H1 (cell line): Measurements from ENCODE around the gene CPA2. TPM values are rescaled to one million over a fixed set of nuclear protein-coding genes. Genes with fewer than 3 reads are reported as not detected.

ENCODE experiments used
- CTCF ChIA-PET: fragments of 300-600 bp; sonication (Branson Sonifier 250); formaldehyde crosslinking; loops from one replicate; lab custom pipeline; 2021; ENCODE audit not compliant: partially characterized antibody; lab: Charles Lee
- POLR2A ChIA-PET: fragments of 300-600 bp; sonication (Branson Sonifier 250); formaldehyde crosslinking; loops from one replicate; lab custom pipeline; 2021; ENCODE audit warnings: inconsistent platforms; ENCODE audit not compliant: partially characterized antibody; lab: Charles Lee
- DNase-seq, 2 experiments: peaks; one replicate each; pipeline versions ENCODE4 v3.0.0 to v3.0.0-alpha.2; 2010 to 2022; ENCODE audit warnings: low spot score in 2 of 2, low read depth in 1 of 2, mixed read lengths in 1 of 2
- FAIRE-seq: peaks from 2 replicates; lab custom pipeline; 2011; peaks lifted over from hg19 to GRCh38; lab: Jason Lieb, UNC
- H2AFZ ChIP-seq: 2 replicates; pipeline ENCODE4 v1.8.1; 2012; ENCODE audit warnings: low read length, inconsistent platforms
- H2AK5ac ChIP-seq: 2 replicates; pipeline ENCODE4 v1.6.1; 2013; ENCODE audit warnings: low read depth, low read length
- H2BK120ac ChIP-seq: replicated peaks from 2 replicates; pipeline ENCODE3; 2013; ENCODE audit warnings: low read depth, low read length, inconsistent platforms
- H2BK12ac ChIP-seq: 2 replicates; pipeline ENCODE4 v1.6.1; 2013; ENCODE audit warnings: low read depth, low read length
- H2BK15ac ChIP-seq: 2 replicates; pipeline ENCODE4 v1.6.1; 2013; ENCODE audit warnings: low read length
- H2BK20ac ChIP-seq: 2 replicates; pipeline ENCODE4 v1.6.1; 2013; ENCODE audit warnings: low read length
- H2BK5ac ChIP-seq: 2 replicates; pipeline ENCODE4 v1.6.1; 2013; ENCODE audit warnings: low read depth, low read length
- H3K14ac ChIP-seq: 2 replicates; pipeline ENCODE4 v1.6.1; 2013; ENCODE audit warnings: inconsistent platforms; ENCODE audit not compliant: insufficient read length
- H3K18ac ChIP-seq: 2 replicates; pipeline ENCODE4 v1.6.1; 2013; ENCODE audit warnings: low read length; ENCODE audit errors: extremely low read depth
- H3K23ac ChIP-seq: 2 replicates; pipeline ENCODE4 v1.6.1; 2013; ENCODE audit warnings: inconsistent platforms; ENCODE audit not compliant: insufficient read length
- H3K23me2 ChIP-seq: 2 replicates; pipeline ENCODE4 v1.6.1; 2013; ENCODE audit warnings: low read depth, low read length
- H3K27ac ChIP-seq: 2 replicates; pipeline ENCODE4 v1.6.1; 2011; ENCODE audit warnings: low read depth, low read length, inconsistent platforms
- H3K27me3 ChIP-seq, 4 experiments: replicated peaks in 1 of 4; 1 replicate in 1 of 4; 2 replicates in 3 of 4; pipeline versions ENCODE4 v1.6.1 to v1.8.1; 2011 to 2013; ENCODE audit warnings: low read length in 3 of 4, mild to moderate bottlenecking in 3 of 4, inconsistent platforms in 2 of 4, mixed read lengths in 2 of 4, moderate library complexity in 1 of 4; ENCODE audit not compliant: control insufficient read depth in 3 of 4, insufficient read depth in 3 of 4; ENCODE audit errors: extremely low read depth in 1 of 4
- H3K36me3 ChIP-seq, 4 experiments: 2 replicates each; pipeline versions ENCODE4 v1.6.1 to v1.8.1; 2011 to 2013; ENCODE audit warnings: mild to moderate bottlenecking in 4 of 4, low read length in 3 of 4, moderate library complexity in 2 of 4, control low read depth in 1 of 4, inconsistent platforms in 1 of 4; ENCODE audit not compliant: insufficient read depth in 4 of 4, control insufficient read depth in 2 of 4
- H3K4ac ChIP-seq: replicated peaks from 2 replicates; pipeline ENCODE3; 2013; ENCODE audit warnings: low read length, low read depth, mixed read lengths, inconsistent platforms; ENCODE audit not compliant: insufficient read length
- H3K4me1 ChIP-seq, 4 experiments: replicated peaks in 1 of 4; 1 replicate in 1 of 4; 2 replicates in 3 of 4; pipeline versions ENCODE4 v1.6.1 to v1.8.1; 2011 to 2013; ENCODE audit warnings: low read length in 3 of 4, inconsistent platforms in 2 of 4, mixed read lengths in 1 of 4; ENCODE audit not compliant: insufficient read depth in 4 of 4, control insufficient read depth in 3 of 4
- H3K4me2 ChIP-seq, 2 experiments: 2 replicates each; pipeline versions ENCODE4 v1.6.1 to v1.8.1; 2011 to 2013; ENCODE audit warnings: low read depth in 2 of 2, low read length in 2 of 2, control low read depth in 1 of 2, inconsistent platforms in 1 of 2, mild to moderate bottlenecking in 1 of 2; ENCODE audit not compliant: insufficient read depth in 1 of 2
- H3K4me3 ChIP-seq, 4 experiments: fragments of 200-600, 300-600 bp in 1 of 4; sonication (generic), shearing (Covaris generic), sonication (Bioruptor Twin) in 1 of 4; 2 replicates each; pipeline versions ENCODE4 v1.5.1 to v1.8.1; 2011 to 2016; ENCODE audit warnings: low read length in 4 of 4, low read depth in 3 of 4, control low read depth in 2 of 4, inconsistent platforms in 2 of 4, mild to moderate bottlenecking in 2 of 4, mixed read lengths in 1 of 4, moderate library complexity in 1 of 4; ENCODE audit not compliant: insufficient read depth in 2 of 4; ENCODE audit errors: extremely low read depth in 1 of 4
- H3K56ac ChIP-seq: replicated peaks from 2 replicates; pipeline ENCODE3; 2013; ENCODE audit warnings: low read depth, mild to moderate bottlenecking, mixed read lengths, low read length, inconsistent platforms; ENCODE audit not compliant: insufficient read length
- H3K79me1 ChIP-seq: 2 replicates; pipeline ENCODE4 v1.6.1; 2013; ENCODE audit warnings: low read depth, low read length, control low read depth
- H3K79me2 ChIP-seq, 2 experiments: 2 replicates each; pipeline versions ENCODE4 v1.6.1 to v1.8.1; 2012 to 2013; ENCODE audit warnings: low read length in 2 of 2, mild to moderate bottlenecking in 2 of 2, inconsistent platforms in 1 of 2; ENCODE audit not compliant: insufficient read depth in 2 of 2, control insufficient read depth in 1 of 2
- H3K9ac ChIP-seq, 4 experiments: replicated peaks in 1 of 4; 1 replicate in 1 of 4; 2 replicates in 3 of 4; pipeline versions ENCODE4 v1.6.1 to v1.8.1; 2011 to 2013; ENCODE audit warnings: low read depth in 3 of 4, low read length in 3 of 4, control low read depth in 2 of 4, mild to moderate bottlenecking in 2 of 4, moderate library complexity in 2 of 4, inconsistent platforms in 1 of 4; ENCODE audit errors: extremely low read depth in 1 of 4
- H3K9me3 ChIP-seq, 2 experiments: 2 replicates each; pipeline versions ENCODE4 v1.6.1 to v1.8.1; 2012 to 2013; ENCODE audit warnings: mild to moderate bottlenecking in 2 of 2, moderate library complexity in 2 of 2, control low read depth in 1 of 2, inconsistent platforms in 1 of 2, low read depth in 1 of 2, low read length in 1 of 2, mixed read lengths in 1 of 2; ENCODE audit not compliant: insufficient read depth in 2 of 2
- H4K20me1 ChIP-seq, 2 experiments: replicated peaks in 1 of 2; 2 replicates each; pipeline versions ENCODE3 to v1.8.1; 2011 to 2013; ENCODE audit warnings: inconsistent platforms in 2 of 2, low read length in 2 of 2, mild to moderate bottlenecking in 1 of 2; ENCODE audit not compliant: insufficient read depth in 2 of 2, control insufficient read depth in 1 of 2
- H4K5ac ChIP-seq: 2 replicates; pipeline ENCODE4 v1.6.1; 2013; ENCODE audit warnings: low read length, low read depth, mixed read lengths, inconsistent platforms; ENCODE audit not compliant: insufficient read length
- H4K8ac ChIP-seq: 2 replicates; pipeline ENCODE4 v1.8.0; 2013; ENCODE audit warnings: mild to moderate bottlenecking, moderate library complexity, low read length, inconsistent platforms; ENCODE audit not compliant: insufficient read depth; ENCODE audit errors: extremely low read depth
- H4K91ac ChIP-seq: replicated peaks from 2 replicates; pipeline ENCODE3; 2013; ENCODE audit warnings: low read length, mixed read lengths, inconsistent platforms; ENCODE audit not compliant: insufficient read length
- BCL11A ChIP-seq, 2 experiments: IDR thresholded peaks; one replicate each; pipeline ENCODE4 v1.6.1; 2011; ENCODE audit warnings: low read depth in 2 of 2, low read length in 2 of 2, mild to moderate bottlenecking in 2 of 2
- BRCA1 ChIP-seq: IDR thresholded peaks from 2 replicates; pipeline ENCODE4 v1.6.1; 2012; ENCODE audit warnings: low read depth, low read length, improper control_type of control experiment
- CBX5 ChIP-seq: fragments of 300-800, 300-1000 bp; sonication (generic); IDR thresholded peaks from 2 replicates; pipeline ENCODE4 v1.7.1; 2016; ENCODE audit warnings: antibody characterized with exemption, low read length, low read depth
- CREB1 ChIP-seq: IDR thresholded peaks from 2 replicates; pipeline ENCODE4 v1.6.1; 2012; ENCODE audit warnings: inconsistent platforms
- MAFK ChIP-seq: IDR thresholded peaks from 2 replicates; pipeline ENCODE4 v1.6.1; 2012; ENCODE audit warnings: low read depth, mild to moderate bottlenecking, improper control_type of control experiment, low read length
- SIRT6 ChIP-seq: IDR thresholded peaks from one replicate; pipeline ENCODE4 v1.7.1; 2012; ENCODE audit warnings: low read length, inconsistent platforms
- polyA plus RNA-seq, 7 experiments: library from polyadenylated mRNA; depleted of rRNA in 3 of 7; stranded (reverse) in 5 of 7; unstranded in 2 of 7; fragments of >200 nt in 5 of 7; fragments of 200-250 nt in 2 of 7; gene quantifications; 1 replicate in 5 of 7; 2 replicates in 1 of 7; 4 replicates in 1 of 7; pipeline versions ENCODE4 v1.2.1 to v1.2.3, GENCODE V29; 2011 to 2013; ENCODE audit warnings: missing spikeins in 2 of 7, mixed read lengths in 2 of 7
- total RNA-seq: library from RNA; stranded (reverse); fragmentation: NEBNext Ultra II Directional; extraction: Animal tissue kit (Norgen Biotek cat#: 25700); gene quantifications from 2 replicates; pipeline ENCODE4 v1.2.1, GENCODE V29; 2021
- TF ChIP-seq, protein P1 (sequence below): IDR thresholded peaks from 2 replicates; pipeline ENCODE4 v1.6.1; 2011; ENCODE audit warnings: low read length, improper control_type of control experiment

CPA2 gene
- total and polyA plus RNA-seq, 2 of the 8 experiments (the other 6 are each of a cell fraction or from before 2014, with no cell fraction given): 0.21 TPM; not detected in 1

DNA sequence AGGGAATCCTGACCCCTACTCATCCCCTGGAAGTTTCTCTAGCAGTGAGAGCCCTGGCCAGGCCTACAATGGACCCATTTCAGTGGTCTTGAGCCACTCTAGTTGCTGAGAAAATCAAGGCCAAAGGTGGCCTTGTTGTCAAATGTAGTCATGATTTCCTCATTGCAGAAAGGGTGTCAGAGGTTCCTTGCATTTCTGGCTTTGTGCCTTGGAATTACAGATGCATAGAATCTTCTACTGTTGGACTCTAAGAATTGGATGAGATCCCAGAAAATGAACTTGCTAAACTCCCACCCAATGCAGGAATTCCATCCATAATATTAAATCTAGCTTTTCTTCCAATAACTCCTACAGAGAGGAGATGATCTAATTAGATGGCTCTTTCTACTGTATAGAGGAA is 12.2 kb downstream of the CPA2 start:
- Histone ChIP-seq H4K91ac (no peak overlapping the region), H3K56ac (no peak overlapping the region), H3K9me3 (no peaks in the 10 kb centered on the region), H4K5ac (no peak overlapping the region), H3K27me3 (no peaks in the 10 kb centered on the region), H2BK15ac (no peak overlapping the region), H2BK120ac (no peak overlapping the region), H3K23ac (no peak overlapping the region), H3K79me2 (no peaks in the 10 kb centered on the region), H2AFZ (no peak overlapping the region), H3K4me2 (no peak overlapping the region), H3K9ac (no peak overlapping the region), H3K4ac (no peak overlapping the region), H2BK12ac (no peak overlapping the region; the same call in 1 of the 2 replicates), H4K20me1 (no peaks in the 10 kb centered on the region), H2BK5ac (no peak overlapping the region), H2BK20ac (no peak overlapping the region), H3K36me3 (no peaks in the 10 kb centered on the region), H3K18ac (no peak overlapping the region), H3K14ac (no peak overlapping the region), H3K4me1 (peaks cover 0 to 10% (median 6%) of the 10 kb centered on the region in 4 experiments; a peak in 6 of 7 replicates), H2AK5ac (no peak overlapping the region), H3K79me1 (no peaks in the 10 kb centered on the region), H3K23me2 (no peaks in the 10 kb centered on the region), H4K8ac (no peak overlapping the region), H3K27ac (no peak overlapping the region), H3K4me3 (no peak overlapping the region)
- FAIRE-seq: no peak
- ChIA-PET POLR2A (no interaction called here), CTCF (interaction anchor here (0.7 to 2.5 kb wide), 18 partner anchors 10 to 205 kb away, joined by 3 to 8 read pairs (median 4); partner anchors contain the start of genes CPA4 and CPA5)
- DNase-seq: no peak
- no peak for TF ChIP-seq CREB1
- no peak for TF ChIP-seq MAFK
- no peak for TF ChIP-seq BCL11A (IDR thresholded peaks at IDR 0.05; ENCODE audit: low read depth in 2 of 2, low read length in 2 of 2)
- TF ChIP-seq, protein P1, sequence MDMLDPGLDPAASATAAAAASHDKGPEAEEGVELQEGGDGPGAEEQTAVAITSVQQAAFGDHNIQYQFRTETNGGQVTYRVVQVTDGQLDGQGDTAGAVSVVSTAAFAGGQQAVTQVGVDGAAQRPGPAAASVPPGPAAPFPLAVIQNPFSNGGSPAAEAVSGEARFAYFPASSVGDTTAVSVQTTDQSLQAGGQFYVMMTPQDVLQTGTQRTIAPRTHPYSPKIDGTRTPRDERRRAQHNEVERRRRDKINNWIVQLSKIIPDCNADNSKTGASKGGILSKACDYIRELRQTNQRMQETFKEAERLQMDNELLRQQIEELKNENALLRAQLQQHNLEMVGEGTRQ: no peak
- TF ChIP-seq BRCA1: no peak
- no peak for TF ChIP-seq SIRT6
- no peak for TF ChIP-seq CBX5
